ENCODE results near the gene CMSS1. TPM values are rescaled to one million over a fixed set of nuclear protein-coding genes. Genes with fewer than 3 reads are reported as not detected.

Gene CMSS1
- total and polyA plus RNA-seq, 2 donors (not counting 1 experiment from before 2014, with no cell fraction given) = 7.3 to 22.8 TPM

GRCh38 chr3:99891610-99892285, 74.1 kb downstream of the CMSS1 start:
- intact Hi-C loops (cut with micrococcal nuclease) = no loop called here
- no peak for ATAC-seq (ENCODE audit: low read depth)
- no peak overlapping the region for H3K4me3 ChIP-seq (ENCODE audit: control extremely low read depth in 1 of 5, extremely low read depth in 1 of 5, insufficient read depth in 1 of 5, low read depth in 2 of 5, low read length in 4 of 5)
- WGBS (ENCODE audit: insufficient coverage) = no CpG with 5 or more reads among the region's 2 CpGs
- H3K4me1 ChIP-seq (ENCODE audit: control insufficient read depth in 2 of 2, insufficient read depth in 2 of 2, low read length in 2 of 2) = peaks cover 17 to 21% of the 10 kb centered on the region in 2 donors
- H3K27me3 ChIP-seq (replicated peaks in 1 of 4; ENCODE audit: control extremely low read depth in 1 of 4, control insufficient read depth in 3 of 4, insufficient read depth in 4 of 4, low read length in 3 of 4) = no peaks in the 10 kb centered on the region
- H3K9me3 ChIP-seq (ENCODE audit: control extremely low read depth in 1 of 3, control insufficient read depth in 2 of 3, insufficient read depth in 1 of 3, low read length in 2 of 3) = no peaks in the 10 kb centered on the region
- H3K79me2 ChIP-seq (ENCODE audit: control insufficient read depth, insufficient read depth, low read length) = peaks cover 2% of the 10 kb centered on the region
- H4K20me1 ChIP-seq (ENCODE audit: control insufficient read depth, insufficient read depth, low read length, poor library complexity, severe bottlenecking) = no peaks in the 10 kb centered on the region
- Mint-ChIP-seq H3K9me3 (ENCODE audit: insufficient read depth) (no peaks in the 10 kb centered on the region), H3K4me3 (no peak overlapping the region), H3K4me1 (peaks cover 18% of the 10 kb centered on the region), H3K27me3 (no peaks in the 10 kb centered on the region), H3K27ac (no peak overlapping the region)
- no peak overlapping the region for H2AFZ ChIP-seq (ENCODE audit: insufficient read depth, low read depth, low read length, poor library complexity, severe bottlenecking)
- H3K27ac ChIP-seq (ENCODE audit: low read length in 2 of 2) = no peak overlapping the region
- CTCF ChIA-PET = no interaction called here
- TF ChIP-seq CTCF (IDR thresholded peaks at IDR 0.05) (no peak), EZH2 (IDR thresholded peaks at IDR 0.05; ENCODE audit: borderline replicate concordance, insufficient read depth, low read depth, low read length, poor library complexity, severe bottlenecking) (no peak)
- POLR2A ChIA-PET = interaction anchor here (0.7 kb wide), 1 partner anchor 179 kb away, joined by 3 read pairs; no protein-coding TSS in a partner anchor
- H3K9ac ChIP-seq (ENCODE audit: low read length) = no peak overlapping the region
- H3K36me3 ChIP-seq (replicated peaks in 1 of 2; ENCODE audit: control extremely low read depth in 1 of 2, control insufficient read depth in 1 of 2, extremely low read depth in 1 of 2, insufficient read depth in 2 of 2, low read length in 1 of 2) = no peaks in the 10 kb centered on the region
- no peak for DNase-seq
- no peak overlapping the region for H3K4me2 ChIP-seq (replicated peaks; ENCODE audit: low read depth, low read length, poor library complexity, severe bottlenecking)

GRCh38 chr3:99892332-99892731, 74.7 kb downstream of the CMSS1 start:
- Histone ChIP-seq H3K79me2 (ENCODE audit: control insufficient read depth, insufficient read depth, low read length) (peaks cover 8% of the 10 kb centered on the region), H2AFZ (ENCODE audit: insufficient read depth, low read depth, low read length, poor library complexity, severe bottlenecking) (no peak overlapping the region), H4K20me1 (ENCODE audit: control insufficient read depth, insufficient read depth, low read length, poor library complexity, severe bottlenecking) (no peaks in the 10 kb centered on the region), H3K27ac (ENCODE audit: low read length in 2 of 2) (no peak overlapping the region), H3K9me3 (ENCODE audit: control extremely low read depth in 1 of 3, control insufficient read depth in 2 of 3, insufficient read depth in 1 of 3, low read length in 2 of 3) (no peaks in the 10 kb centered on the region), H3K27me3 (replicated peaks in 1 of 4; ENCODE audit: control extremely low read depth in 1 of 4, control insufficient read depth in 3 of 4, insufficient read depth in 4 of 4, low read length in 3 of 4) (no peaks in the 10 kb centered on the region), H3K36me3 (replicated peaks in 1 of 2; ENCODE audit: control extremely low read depth in 1 of 2, control insufficient read depth in 1 of 2, extremely low read depth in 1 of 2, insufficient read depth in 2 of 2, low read length in 1 of 2) (no peaks in the 10 kb centered on the region), H3K4me1 (ENCODE audit: control insufficient read depth in 2 of 2, insufficient read depth in 2 of 2, low read length in 2 of 2) (peaks cover 17 to 21% of the 10 kb centered on the region in 2 donors), H3K4me3 (ENCODE audit: control extremely low read depth in 1 of 5, extremely low read depth in 1 of 5, insufficient read depth in 1 of 5, low read depth in 2 of 5, low read length in 4 of 5) (no peak overlapping the region), H3K4me2 (replicated peaks; ENCODE audit: low read depth, low read length, poor library complexity, severe bottlenecking) (no peak overlapping the region), H3K9ac (ENCODE audit: low read length) (no peak overlapping the region)
- CTCF ChIA-PET = no interaction called here
- intact Hi-C loops (cut with micrococcal nuclease) = no loop called here
- ATAC-seq (ENCODE audit: low read depth) (no peak), DNase-seq (no peak)
- Mint-ChIP-seq H3K4me1 (peaks cover 18% of the 10 kb centered on the region), H3K27ac (no peak overlapping the region), H3K27me3 (no peaks in the 10 kb centered on the region), H3K4me3 (no peak overlapping the region), H3K9me3 (ENCODE audit: insufficient read depth) (no peaks in the 10 kb centered on the region)
- no peak for TF ChIP-seq EZH2 (IDR thresholded peaks at IDR 0.05; ENCODE audit: borderline replicate concordance, insufficient read depth, low read depth, low read length, poor library complexity, severe bottlenecking)
- no peak for TF ChIP-seq CTCF (IDR thresholded peaks at IDR 0.05)
- POLR2A ChIA-PET = no interaction called here

Measured in B cell (primary cell).